Ishikawa (cell line): ENCODE data around the gene COG3.

Source experiments
- CEBPB ChIP-seq: IDR thresholded peaks from 2 replicates; pipeline ENCODE4 v1.6.1; 2012
- CREB1 ChIP-seq: IDR thresholded peaks from 2 replicates; pipeline ENCODE4 v1.6.1; 2012; ENCODE audit warnings: low read depth
- EGR1 ChIP-seq: IDR thresholded peaks from 2 replicates; pipeline ENCODE4 v1.6.1; 2012
- EP300 ChIP-seq: IDR thresholded peaks from 2 replicates; pipeline ENCODE4 v1.6.1; 2012; ENCODE audit warnings: borderline replicate concordance
- FOXM1 ChIP-seq: IDR thresholded peaks from 2 replicates; pipeline ENCODE4 v1.6.1; 2012; ENCODE audit warnings: low read depth, borderline replicate concordance
- NFIC ChIP-seq: IDR thresholded peaks from 2 replicates; pipeline ENCODE4 v1.6.1; 2012
- RAD21 ChIP-seq: IDR thresholded peaks from 2 replicates; pipeline ENCODE4 v1.6.1; 2012; ENCODE audit warnings: low read depth
- REST ChIP-seq: IDR thresholded peaks from 2 replicates; pipeline ENCODE4 v1.6.1; 2012; ENCODE audit warnings: low read depth, mild to moderate bottlenecking
- TAF1 ChIP-seq: IDR thresholded peaks from 2 replicates; pipeline ENCODE4 v1.6.1; 2012; ENCODE audit warnings: low read depth, mild to moderate bottlenecking
- TCF12 ChIP-seq: IDR thresholded peaks from 2 replicates; pipeline ENCODE4 v1.6.1; 2012; ENCODE audit warnings: low read depth
- TEAD4 ChIP-seq: IDR thresholded peaks from 2 replicates; pipeline ENCODE4 v1.6.1; 2012
- USF1 ChIP-seq: IDR thresholded peaks from 2 replicates; pipeline ENCODE4 v1.6.1; 2012
- YY1 ChIP-seq: IDR thresholded peaks from 2 replicates; pipeline ENCODE4 v1.6.1; 2012; ENCODE audit warnings: low read depth
- ZBTB7A ChIP-seq: IDR thresholded peaks from 2 replicates; pipeline ENCODE4 v1.6.1; 2012; ENCODE audit warnings: low read depth
- TF ChIP-seq, protein P1 (sequence below): IDR thresholded peaks from 2 replicates; pipeline ENCODE4 v1.6.1; 2012

COG3 gene

GRCh38 chr13:45464687-45465453 is at the start of gene COG3:
Gene COG3, plus strand, starts transcription at chr13:45464939. Its CDS starts 98 bp downstream, at chr13:45465037.
- TF ChIP-seq TAF1 (peak; percentile 90), ZBTB7A (no peak; the same call in 1 of the 2 replicates), EGR1 (no peak; the same call in 1 of the 2 replicates), YY1 (peak; percentile 55), NFIC (peak; percentile 5; the same call in 1 of the 2 replicates), RAD21 (no peak), CEBPB (no peak), TEAD4 (peak; percentile 51; the same call in 1 of the 2 replicates), REST (no peak), TCF12 (peak; percentile 59; the same call in 1 of the 2 replicates), FOXM1 (no peak), CREB1 (peak; percentile 69), EP300 (peak; percentile 50; the same call in 1 of the 2 replicates)
- TF ChIP-seq, protein P1, sequence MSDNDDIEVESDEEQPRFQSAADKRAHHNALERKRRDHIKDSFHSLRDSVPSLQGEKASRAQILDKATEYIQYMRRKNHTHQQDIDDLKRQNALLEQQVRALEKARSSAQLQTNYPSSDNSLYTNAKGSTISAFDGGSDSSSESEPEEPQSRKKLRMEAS: peak; percentile 23; the same call in 1 of the 2 replicates

DNA sequence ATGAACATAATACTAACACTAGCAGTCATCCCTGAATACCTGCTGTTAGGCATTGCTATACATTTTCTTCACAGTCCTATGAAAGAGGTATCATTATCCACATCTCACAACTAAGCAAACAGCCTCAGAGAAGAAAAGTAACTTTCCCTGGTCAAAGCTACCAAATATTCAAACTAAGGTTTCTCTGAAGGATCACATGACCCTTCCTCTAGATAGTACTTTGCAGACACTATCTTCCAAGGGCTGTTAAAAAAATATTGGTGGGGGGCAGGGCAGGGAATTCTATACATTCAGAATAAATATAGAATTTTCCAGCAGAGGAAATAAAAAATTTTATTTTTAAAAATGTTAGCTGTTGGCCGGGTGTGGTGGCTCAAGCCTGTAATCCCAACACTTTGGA is 49.6 kb upstream of the COG3 start:
- TF ChIP-seq, protein P1: no peak
- no peak for TF ChIP-seq TAF1
- TF ChIP-seq TCF12: no peak
- no peak for TF ChIP-seq FOXM1
- TF ChIP-seq NFIC: no peak
- no peak for TF ChIP-seq ZBTB7A
- TF ChIP-seq YY1: no peak
- TF ChIP-seq USF1: no peak
- no peak for TF ChIP-seq CEBPB
- no peak for TF ChIP-seq EGR1

DNA sequence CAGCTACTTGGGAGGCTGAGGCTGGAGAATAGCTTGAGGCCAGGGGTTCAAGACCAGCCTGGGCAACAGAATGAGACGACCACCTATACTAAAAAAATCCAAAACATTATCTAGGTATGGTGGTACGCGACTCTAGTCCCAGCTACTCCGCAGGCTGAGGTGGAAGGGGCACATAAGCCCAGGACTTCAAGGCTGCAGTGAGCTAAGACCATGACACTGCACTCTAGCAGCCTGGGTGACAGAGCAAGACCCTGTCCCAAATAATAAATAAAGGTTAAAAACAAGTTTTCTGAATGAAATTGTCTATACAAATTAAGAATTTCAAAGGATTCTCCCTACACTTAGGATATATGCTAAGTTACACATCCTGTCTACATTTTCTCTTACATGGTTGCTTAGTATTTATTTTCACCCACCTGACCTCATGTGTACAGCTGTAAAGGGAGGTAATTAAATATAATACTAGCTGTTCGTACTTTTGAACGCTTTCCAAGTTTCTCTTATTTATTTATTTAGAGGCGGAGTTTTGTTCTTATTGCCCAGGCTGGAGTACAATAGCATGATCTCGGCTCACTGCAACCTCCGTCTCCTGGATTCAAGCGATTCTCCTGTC is 48.1 kb upstream of the COG3 start:
- TF ChIP-seq TCF12 (no peak), ZBTB7A (no peak), RAD21 (no peak)

GRCh38 chr13:45417790-45418534 is 46.8 kb upstream of the COG3 start, which contains the start of gene SLC25A30:
Gene SLC25A30, minus strand, starts transcription at chr13:45418373. Its CDS starts 6,948 bp downstream, at chr13:45411425.
- TF ChIP-seq USF1 (peak; percentile 35; the same call in 1 of the 2 replicates), REST (no peak), TCF12 (peak; percentile 22; the same call in 1 of the 2 replicates), NFIC (0 out of 2 replicates have a peak, but pooled peaks have one; percentile 9), YY1 (0 out of 2 replicates have a peak, but pooled peaks have one; percentile 17), TEAD4 (peak; percentile 40; the same call in 1 of the 2 replicates), CEBPB (no peak), TAF1 (peak; percentile 89)
- TF ChIP-seq, protein P1: peak; percentile 57

- TF ChIP-seq TEAD4 (no peak), EGR1 (no peak), CEBPB (no peak)
- TF ChIP-seq, protein P1: no peak
These were observed 44.8 kb upstream of the COG3 start for GRCh38 chr13:45419945-45420344.
